GM12891 (cell line): ENCODE results near the gene DSP.

ENCODE experiments used
- POLR2A ChIP-seq: IDR thresholded peaks from 2 replicates; pipeline ENCODE4 v1.6.1; 2011; ENCODE audit warnings: low read depth, low read length, control low read depth
- POLR2AphosphoS5 ChIP-seq: IDR thresholded peaks from 2 replicates; pipeline ENCODE4 v1.6.1; 2011; ENCODE audit warnings: low read depth, low read length, control low read depth
- POU2F2 ChIP-seq: IDR thresholded peaks from 2 replicates; pipeline ENCODE4 v1.6.1; 2011; ENCODE audit warnings: low read depth, mild to moderate bottlenecking, control low read depth, low read length, moderate library complexity
- SPI1 ChIP-seq: IDR thresholded peaks from 2 replicates; pipeline ENCODE4 v1.6.1; 2011; ENCODE audit warnings: low read depth, low read length, control low read depth
- TAF1 ChIP-seq: IDR thresholded peaks from 2 replicates; pipeline ENCODE4 v1.6.1; 2011; ENCODE audit warnings: low read depth, low read length, control low read depth

- no peak for TF ChIP-seq TAF1
- TF ChIP-seq POLR2AphosphoS5 = no peak
- no peak for TF ChIP-seq POLR2A
- TF ChIP-seq POU2F2 = no peak
- no peak for TF ChIP-seq SPI1
Measured at GRCh38 chr6:7631466-7631865, 90.0 kb downstream of the DSP start.
